NCI-H146 (cell line): ENCODE measurements around the gene ADAMTS2.
A peak's percentile ranks its signal among the peaks of the same experiment; 100 is the strongest.

ENCODE experiments used
- DNase-seq: peaks from one replicate; lab custom pipeline; 2025; lab: John Stamatoyannopoulos, UW

The ADAMTS2 gene

DNA sequence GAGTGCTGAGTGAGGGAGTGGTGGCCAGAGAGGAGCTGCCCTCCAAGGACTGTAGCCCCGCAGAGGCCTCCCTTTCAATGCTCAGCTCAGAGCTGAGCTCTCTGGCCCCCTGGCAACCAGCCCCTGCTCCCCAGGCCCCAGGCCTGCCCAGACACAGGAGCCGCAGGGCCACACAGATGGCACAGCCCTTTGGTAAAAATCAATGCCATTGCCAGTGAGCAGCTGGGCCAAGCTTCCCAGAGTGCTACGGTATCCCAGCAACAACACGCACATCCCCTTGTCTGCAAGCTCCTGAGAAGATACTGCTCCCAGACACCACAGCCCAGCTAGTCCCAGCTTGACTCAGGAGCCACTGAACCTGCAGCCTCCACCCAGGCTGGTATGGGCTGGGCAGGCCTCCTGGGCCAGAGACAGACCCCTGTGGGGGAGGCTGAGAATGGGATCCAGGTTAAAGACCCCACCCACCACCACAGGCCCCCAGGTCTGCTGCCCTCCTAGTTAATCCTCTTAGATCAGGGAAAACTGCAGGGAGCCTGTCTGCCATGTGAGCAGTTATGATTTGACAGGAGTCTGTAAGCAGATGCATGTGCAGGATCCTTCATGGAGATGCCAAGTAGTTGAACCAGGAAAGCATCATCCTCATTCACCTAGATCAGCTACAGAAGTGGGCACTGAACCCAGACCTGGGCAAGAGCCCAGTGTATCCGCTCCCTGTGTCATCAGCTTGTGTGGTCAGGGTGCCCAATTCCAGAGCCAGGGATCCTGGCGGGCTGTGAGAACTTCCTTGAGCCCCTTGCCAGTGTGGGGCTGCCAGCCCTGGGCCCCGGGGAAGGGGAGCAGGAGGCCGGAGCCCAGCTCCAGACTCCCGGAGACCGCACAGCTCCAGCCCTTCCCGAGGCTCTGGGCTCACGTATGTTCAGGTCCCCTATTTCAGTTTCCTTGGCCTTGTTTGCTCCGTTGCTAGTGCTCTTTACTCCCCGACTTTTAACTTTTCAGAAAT is 26.7 kb upstream of the ADAMTS2 start:
- no peak for DNase-seq

DNA sequence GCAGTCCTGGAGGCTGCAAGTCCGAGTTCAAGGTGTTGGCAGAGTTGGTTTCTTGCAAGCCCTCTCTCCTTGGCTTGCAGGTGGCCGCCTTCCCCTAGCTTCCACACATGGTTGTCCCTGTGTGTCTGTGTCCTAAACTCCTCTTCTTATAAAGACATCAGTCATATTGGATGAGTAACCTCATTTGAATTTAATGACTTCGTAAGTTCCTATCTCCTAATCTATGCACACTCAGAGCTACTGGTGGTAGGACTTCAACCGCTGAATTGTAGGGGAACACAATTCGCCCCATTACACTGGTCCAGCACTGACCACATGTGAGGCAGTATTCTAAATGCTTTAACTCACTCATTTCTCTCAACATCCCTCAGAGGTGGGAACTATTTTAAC is 25.9 kb upstream of the ADAMTS2 start:
- no peak for DNase-seq

DNA sequence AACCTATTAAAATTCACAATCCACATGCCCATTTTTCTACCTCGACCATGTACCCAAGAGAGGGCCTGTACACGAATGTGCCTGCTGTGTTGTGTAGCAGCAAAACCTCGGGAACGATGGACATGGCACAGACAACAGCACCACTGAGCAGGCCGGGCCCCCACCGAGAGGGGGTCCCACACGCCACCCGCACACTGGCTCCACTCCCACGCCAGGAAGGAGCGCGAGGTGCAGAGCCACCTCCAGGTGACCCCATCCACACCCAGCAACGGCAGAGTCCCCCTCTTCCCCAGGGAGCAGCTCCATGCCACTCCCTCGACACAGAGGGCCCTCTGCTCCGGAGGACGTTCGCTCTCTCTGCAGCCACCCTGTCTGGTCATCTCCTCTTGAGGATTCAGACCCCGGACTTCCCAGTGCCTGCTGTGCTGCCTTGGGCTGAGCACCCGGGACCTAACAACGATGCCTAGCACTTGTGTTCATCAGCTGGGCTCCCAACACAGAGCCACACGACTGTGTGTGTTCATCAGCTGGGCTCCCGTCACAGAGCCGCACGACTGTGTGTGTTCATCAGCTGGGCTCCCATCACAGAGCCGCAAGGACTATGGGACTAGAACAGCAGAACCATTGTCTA is 25.3 kb upstream of the ADAMTS2 start:
- no peak for DNase-seq

DNA sequence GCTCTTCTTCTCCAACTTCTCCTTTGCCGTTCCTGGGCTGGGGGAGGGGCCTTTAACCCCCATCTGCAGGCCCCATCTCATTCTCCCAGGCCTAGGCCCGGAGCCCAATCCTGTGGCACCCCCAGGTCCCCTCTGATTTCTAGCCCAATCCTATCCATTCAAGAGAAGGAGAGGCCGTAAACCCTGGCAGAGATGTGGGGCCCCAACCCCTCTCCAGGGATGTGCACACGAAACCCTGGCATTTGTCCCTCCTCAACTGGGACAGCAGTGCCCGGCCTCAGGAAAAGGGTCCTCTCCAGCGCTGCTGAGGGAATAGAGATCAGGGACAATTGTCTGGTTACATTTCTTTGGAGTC is 24.2 kb upstream of the ADAMTS2 start:
- DNase-seq: no peak

DNA sequence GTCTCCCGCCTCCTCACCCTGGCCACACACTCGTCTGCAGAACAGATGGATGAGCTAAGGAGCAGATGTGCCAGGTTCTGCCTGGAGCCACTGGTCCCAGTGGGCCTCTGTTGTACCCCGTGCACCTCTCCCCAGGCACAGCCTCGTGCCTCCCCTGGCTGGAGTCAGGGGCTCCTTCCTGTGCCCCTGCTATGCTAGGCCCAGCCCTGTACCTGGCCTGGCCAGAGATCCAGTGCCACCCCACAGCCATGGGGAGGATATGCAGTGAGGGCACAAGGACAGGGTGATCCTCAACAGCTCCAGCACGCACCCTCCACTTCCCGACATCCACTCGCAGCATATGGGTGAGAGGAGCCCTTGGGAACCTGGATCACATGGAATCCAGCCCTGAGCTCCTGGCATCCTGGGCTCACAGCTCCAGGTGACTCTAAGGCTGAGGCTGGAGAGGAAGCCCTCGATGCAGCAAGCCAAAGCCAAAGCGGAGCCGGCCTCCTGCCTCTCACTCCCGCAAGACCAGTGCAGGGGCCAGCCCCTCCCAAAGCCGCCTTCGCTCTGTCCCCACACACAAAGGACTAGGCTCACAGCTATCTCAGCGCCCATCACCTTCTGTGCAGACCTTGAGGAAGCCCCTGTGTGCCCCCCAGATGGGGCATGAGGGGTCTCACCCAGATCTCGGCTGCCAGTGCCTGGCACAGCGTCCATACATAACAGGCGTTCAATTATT is 23.7 kb upstream of the ADAMTS2 start:
- no peak for DNase-seq

DNA sequence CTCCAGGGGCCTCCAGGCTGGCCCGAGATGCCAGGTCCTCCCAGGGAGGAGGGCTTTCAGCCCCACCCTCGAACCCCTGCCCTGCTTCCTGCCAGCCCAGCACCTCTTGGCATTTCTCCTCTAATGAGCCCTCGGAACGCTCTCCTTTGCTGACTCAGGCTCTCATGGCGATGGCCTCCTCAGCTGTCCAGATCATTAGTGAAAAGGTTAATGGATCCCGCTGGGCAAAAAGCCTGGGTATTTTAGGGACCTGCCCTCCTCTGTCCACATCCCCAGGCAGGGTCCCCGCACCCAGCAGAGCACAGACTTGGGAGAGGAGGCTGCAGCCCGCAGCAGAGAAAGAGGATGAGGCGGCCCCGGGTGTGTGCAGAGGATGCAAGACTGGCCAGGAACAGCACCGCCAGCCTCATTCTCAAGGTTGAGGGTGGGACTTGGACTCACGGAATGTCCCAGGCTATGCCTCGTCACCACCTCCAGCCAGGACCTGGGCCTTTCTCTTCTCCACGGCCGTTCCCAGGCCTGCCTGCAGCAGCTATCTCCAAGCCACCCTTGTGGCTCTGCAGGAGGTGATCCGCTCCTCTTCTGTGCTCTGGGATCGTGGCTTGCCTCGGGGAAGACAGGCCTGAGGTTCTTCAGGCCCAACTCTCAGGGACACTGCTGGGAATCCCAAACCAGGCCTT is 23.0 kb upstream of the ADAMTS2 start:
- no peak for DNase-seq

DNA sequence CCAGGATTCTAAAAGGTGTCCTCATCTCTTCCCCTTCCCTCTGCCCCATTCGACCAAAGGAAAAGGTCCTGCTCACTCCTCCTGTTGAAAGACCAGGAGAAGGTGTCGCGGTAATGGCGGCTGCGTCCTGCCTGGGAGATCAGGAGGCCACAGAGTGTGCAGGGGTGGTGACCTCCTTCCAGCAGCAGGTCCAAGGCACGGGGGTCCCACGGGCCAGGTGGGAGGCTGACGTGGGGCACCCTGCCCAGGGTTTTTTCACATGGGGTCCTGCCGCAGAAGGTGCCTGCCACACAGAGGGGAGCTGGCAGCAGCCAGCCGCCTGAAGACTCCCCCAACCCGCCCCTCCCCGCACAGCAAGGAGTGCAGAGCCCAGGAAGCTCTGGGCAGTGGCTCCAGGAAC is 22.2 kb upstream of the ADAMTS2 start:
- DNase-seq: no peak

DNA sequence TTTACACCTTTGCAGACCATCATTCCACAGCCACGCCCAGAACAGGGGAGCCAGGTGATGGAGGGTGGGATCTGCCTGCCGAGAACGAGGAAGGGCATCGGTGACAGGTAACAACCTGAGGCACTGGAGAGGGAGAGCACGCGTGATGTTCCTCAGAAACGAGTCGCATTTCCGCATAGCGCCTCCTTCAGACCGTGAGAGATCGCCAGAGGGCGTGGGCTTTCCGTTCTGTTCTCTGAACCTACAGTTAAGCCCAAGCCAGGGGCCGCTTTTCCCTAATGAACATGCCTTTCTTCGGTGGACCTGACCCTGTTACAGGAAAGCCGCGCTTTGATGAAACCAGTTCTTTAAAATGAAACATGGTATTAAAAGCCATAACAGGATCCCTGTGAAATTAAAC is 17.1 kb upstream of the ADAMTS2 start:
- DNase-seq: no peak

DNA sequence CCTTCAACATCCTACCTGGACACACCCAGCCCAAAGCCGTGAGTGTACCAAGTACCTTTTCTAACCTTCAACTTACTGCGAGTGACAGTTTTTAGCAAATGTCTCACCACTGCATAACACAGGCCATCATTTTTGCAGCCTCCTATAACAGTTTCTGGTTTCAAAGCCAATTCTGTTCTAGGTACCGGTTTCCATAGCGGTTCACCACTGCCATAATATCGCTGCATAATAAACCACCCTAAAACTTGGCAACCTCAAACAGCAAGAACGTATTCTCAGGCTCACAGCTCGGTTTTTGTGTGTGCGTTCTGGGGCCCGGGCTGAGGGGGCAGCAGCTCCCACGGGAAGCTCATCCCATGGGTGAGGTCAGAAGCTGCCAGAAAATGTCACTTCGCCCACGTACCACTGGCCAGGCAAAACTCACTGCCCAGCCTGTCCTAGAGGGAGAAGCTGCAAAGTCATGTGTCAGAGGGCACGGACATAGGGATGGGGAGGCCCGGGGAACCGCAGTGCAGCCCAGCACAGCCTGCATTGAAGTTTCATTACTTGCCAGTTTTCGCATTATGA is 15.9 kb upstream of the ADAMTS2 start:
- no peak for DNase-seq

DNA sequence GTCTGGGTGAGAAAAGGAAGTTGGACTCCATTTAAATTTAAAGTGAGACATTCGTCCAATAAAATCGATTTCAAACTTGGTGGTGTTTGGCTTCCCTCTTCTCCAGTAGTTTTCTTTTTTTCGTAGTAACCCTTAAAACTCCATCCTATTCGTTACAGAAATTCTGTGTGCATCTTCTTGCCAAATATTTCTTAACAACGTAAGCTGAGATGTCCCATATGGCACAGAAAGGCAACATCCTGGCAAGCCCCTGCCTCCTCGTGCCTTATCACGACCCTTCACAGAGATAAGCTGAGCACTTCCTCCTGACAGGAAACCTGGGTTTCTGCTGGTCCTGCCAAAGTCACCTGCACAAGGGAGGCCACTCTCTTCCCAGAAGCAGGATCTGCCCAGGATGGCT is 11.8 kb upstream of the ADAMTS2 start:
- DNase-seq: no peak

DNA sequence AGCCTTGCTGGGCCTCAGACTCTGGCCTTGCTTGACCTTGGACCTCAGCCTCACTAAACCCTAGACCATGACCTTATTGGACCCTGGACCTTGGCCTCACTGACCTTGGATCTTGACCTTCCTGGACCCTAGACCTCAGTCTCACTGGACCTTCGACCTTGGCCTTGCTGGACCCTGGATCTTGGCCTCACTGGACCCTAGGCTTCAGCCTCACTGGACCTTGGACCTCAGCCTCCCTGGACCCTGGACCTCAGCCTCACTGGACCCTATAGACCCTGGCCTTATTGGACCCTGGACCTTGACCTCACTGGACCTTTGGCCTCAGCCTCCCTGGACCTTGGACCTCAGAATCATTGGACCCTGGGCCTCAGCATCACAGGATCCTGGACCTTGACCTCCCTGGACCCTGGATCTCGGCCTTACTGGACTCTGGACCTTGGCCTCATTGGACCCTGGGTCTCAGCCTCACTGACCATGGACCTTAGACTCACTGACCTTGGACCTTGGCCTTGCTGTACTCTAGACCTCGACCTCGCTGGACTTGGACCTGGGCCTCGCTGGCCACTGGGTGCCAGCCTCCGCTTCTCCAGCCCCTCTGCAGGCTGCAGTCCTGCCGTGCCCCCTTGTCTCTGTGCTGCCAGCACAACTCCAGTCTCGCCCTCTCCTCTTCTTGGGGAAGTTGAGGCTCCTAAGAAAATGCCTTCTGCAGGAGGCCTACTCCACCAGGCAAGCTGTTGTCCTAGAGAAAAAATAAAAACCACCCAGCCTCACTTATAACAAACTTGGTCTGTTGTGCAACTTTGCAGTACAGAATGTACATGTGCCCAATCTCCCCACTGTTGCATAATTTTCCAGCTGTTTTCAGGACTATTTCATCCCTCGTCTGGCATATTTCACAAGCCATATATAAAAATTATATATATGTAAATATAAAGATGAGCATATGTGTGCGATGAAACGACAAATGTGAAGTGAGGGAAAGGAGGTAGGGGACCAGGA is 11.0 kb upstream of the ADAMTS2 start:
- no peak for DNase-seq

DNA sequence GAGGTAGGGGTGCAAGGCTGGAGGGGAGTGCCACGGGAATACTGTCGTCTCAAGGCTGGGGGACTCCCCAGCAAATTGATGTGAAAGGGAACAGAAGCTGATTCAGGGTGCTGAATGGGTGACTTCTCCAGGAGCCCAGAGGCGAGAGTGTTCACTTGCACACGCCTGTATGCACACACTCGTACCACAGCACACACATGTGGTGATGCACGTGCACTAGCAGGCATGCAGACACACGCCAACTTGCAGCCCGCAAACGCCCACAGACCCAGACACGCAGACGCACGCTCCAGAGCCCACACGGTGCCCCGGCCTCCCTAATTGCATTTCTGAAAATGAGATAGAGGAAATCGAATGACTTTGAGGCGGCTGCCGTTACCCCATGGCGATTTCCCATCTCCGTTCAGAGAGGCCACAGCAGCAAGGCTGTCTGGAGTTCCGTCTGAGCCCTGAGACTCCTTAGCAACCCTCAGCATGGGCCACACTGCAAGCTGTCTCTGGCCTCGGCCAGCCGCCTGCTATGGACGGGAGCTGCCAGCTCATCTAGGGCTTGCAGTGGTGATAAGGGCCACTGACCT is 9.1 kb upstream of the ADAMTS2 start:
- DNase-seq: no peak

DNA sequence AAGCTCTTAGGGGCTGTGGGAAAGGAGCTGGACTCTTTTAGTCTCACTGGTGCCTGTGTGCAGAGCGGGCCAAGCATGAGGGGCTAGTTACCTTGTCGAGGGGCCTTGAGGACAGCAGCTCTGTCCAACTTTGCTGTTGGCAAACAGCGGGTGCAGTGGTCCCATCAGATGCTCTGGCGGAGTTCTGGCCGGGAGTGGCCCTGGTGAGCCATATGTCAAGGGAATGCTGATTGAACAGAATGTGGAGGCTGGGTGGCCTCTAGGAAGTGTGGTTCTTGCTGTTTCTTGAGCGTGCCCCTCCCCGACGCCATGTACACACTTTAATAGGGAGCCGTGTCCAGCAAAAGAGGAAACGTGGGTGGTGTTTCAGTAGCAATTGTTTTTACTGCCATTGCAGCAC is 3.6 kb upstream of the ADAMTS2 start:
- DNase-seq: no peak

DNA sequence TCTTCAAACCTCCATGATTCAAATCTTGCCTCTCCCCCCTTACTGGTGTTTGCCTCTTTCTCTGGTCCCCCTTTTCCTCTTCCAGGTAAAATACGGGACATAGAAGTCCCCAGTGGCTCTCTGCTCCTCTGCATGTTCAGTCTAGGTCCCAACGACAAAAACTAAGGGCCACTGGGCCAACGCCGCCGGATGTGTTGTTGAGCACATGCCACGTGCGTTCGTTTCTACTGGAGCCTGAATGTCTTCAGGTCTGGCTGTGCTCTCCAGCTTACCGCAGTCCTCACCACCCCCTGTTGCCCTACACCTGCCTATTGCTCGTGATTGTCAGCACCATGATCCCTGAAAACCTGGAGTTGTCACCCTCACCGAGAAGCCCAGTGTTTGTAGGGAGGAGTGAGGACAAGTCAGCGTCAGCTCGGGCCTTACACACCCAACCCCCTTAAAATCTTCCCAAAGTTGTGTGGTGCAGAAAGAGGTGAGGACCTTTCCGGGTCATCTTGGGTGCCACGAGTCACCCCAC is 2.8 kb upstream of the ADAMTS2 start:
- DNase-seq: no peak

DNA sequence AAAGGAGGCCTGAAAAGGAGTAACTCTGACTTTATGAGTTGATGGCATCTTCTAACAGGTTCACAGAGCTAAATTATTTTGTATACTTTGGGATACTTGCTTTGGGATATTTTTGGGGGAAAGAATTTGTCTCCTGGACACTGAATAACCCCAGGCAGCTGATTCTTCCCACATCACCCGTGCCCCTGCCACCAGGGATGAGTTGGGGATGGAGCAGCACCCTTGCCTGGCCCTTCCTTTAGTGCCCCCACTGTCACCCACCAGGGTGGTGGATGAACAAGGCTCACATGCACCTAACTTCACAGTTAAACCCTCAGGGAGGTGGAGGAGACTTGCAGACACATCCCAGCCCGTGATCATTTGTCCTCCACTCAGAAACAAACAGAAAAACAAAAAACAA is 2.3 kb upstream of the ADAMTS2 start:
- no peak for DNase-seq

DNA sequence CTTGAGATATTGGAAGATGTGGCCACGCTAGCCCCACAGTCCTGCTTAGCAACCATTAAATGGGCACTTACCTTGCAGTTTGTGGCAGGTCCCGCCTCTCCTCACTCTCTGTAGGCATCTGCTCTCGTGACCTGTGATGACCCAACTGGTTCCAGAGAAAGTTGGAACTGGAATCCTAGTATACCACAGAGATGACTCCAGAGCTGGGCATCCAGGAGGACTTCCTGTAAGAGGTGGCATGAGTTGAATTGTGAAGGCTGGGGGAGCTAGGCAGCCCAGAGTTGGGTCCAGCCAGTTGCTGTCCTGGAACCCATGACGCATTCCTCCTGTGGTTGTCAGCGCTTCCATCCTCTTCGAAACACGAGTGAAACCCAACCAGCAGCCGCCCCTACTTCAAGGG is 1.6 kb upstream of the ADAMTS2 start:
- DNase-seq: no peak

DNA sequence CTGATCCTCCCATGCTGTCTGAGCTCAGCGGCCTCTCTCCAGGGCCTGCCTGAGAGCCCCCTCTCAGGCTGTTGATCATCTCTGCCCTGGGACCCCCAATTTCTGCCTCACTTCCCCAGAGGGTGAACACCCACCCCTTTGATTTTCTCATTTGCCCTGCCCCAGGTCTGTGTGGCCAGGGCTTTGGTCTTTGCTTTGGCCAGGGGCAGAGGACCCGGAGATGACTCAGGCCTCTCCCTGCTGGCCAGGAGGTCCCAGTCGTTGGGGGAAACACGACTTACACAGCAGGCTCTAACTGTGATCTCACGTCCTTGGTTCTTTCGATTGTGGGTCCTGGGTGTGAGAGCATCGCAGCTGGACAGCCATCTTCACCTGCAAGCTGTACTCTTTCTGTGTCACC is 1.1 kb upstream of the ADAMTS2 start:
- no peak for DNase-seq

DNA sequence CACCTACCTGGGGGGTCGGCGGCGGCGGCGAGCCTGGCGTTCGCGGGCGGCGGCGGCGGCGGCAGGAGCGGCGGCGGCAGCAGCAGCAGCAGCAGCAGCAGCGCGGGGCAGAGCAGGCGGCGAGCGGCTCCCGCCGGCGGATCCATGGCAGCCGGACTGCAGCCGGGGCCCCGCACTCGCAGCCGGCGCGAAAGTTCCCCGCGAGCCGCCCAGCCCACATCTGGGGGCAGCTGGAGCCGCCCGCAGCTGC is 153 bp downstream of the ADAMTS2 start:
- peak; percentile 25 for DNase-seq

DNA sequence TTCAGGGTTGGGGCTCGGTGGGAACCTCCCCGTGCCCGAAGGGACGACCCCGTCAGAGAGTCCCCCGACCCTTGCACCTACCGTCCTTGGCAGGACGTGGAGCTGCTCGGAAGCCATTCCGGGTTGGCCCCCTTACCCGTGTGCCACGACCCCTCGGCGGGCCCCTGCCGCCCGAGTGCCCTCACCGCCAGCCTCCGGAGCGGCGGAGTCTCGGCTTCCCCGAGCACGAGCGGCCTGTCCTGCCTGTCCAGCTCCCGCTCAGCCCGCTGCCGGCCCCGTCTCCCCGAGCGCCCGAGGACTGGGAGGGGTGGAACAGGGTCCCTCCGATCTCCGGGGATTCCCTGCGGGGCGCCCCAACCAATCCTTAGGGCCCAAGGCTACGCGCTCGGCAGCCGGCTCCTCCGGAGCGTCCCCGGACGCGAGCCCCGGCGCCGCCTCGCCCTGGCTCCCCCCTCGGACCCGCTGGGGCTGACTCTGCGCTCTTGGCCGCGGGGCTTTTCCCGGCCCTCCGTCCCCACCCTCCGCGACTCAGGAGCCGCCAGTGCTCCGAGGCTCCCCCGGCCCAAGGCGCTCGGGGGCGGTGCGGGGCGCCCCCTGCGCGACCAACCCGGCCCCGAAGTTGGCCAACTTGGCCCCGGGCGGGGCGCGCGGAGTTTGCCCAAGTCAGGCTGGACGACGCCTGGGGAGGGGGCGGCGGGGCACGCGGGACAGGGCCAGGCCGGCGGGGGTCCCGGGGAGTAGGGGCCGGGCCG is 654 bp downstream of the ADAMTS2 start:
- DNase-seq: no peak
